Fibroblast of the aortic adventitia (primary cell): Measurements from ENCODE around the gene MED12. TPM values are rescaled to one million over a fixed set of nuclear protein-coding genes. Genes with fewer than 3 reads are reported as not detected.
A peak's percentile ranks its signal among the peaks of the same experiment; 100 is the strongest.
"Not testable (repeated sequence)": the region's sequence is repeated elsewhere in the genome, so short reads cannot be mapped to it uniquely, and the experiment has no call there.

Experiments used
- DNase-seq: peaks from one replicate; pipeline ENCODE4 v3.0.0-alpha.2; 2010; ENCODE audit warnings: low read depth
- H3K4me3 ChIP-seq: 2 replicates; pipeline ENCODE4 v1.5.1; 2011; ENCODE audit warnings: low read depth, mild to moderate bottlenecking, control low read depth, low read length, moderate library complexity
- total RNA-seq: library from RNA; depleted of rRNA; stranded (reverse); fragments of >200 nt; gene quantifications from 2 replicates; pipeline ENCODE4 v1.2.3, GENCODE V29; 2012; ENCODE audit warnings: low replicate concordance
- TF ChIP-seq, protein P1 (sequence below): IDR thresholded peaks from 2 replicates; pipeline ENCODE4 v1.5.1; 2011; ENCODE audit warnings: mild to moderate bottlenecking, low read length, control low read depth, inconsistent platforms; ENCODE audit not compliant: insufficient read depth

MED12 gene
- total RNA-seq, 1 donor: 24.3 TPM

DNA sequence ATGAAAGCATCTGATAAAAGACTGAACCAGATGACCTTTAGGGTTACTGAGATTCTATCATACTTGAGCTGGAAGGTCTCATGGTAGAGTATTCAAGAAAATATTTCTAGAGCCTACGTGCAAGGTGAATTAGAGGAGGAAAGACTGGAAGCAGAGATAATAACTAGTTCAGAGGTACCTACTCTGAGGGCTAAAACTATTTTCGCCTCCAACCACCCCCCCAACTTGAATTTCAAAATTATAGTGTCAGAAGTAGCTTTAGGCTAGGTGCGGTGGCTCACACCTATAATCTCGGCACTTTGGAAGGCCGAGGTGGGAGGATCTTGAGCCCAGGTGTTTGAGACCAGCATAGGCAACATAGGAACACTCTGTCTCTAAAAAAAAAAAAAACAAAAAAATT, 57.1 kb downstream of the MED12 start:
- no peak for DNase-seq
- TF ChIP-seq, protein P1, sequence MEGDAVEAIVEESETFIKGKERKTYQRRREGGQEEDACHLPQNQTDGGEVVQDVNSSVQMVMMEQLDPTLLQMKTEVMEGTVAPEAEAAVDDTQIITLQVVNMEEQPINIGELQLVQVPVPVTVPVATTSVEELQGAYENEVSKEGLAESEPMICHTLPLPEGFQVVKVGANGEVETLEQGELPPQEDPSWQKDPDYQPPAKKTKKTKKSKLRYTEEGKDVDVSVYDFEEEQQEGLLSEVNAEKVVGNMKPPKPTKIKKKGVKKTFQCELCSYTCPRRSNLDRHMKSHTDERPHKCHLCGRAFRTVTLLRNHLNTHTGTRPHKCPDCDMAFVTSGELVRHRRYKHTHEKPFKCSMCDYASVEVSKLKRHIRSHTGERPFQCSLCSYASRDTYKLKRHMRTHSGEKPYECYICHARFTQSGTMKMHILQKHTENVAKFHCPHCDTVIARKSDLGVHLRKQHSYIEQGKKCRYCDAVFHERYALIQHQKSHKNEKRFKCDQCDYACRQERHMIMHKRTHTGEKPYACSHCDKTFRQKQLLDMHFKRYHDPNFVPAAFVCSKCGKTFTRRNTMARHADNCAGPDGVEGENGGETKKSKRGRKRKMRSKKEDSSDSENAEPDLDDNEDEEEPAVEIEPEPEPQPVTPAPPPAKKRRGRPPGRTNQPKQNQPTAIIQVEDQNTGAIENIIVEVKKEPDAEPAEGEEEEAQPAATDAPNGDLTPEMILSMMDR: no peak
- no peak overlapping the region for H3K4me3 ChIP-seq

DNA sequence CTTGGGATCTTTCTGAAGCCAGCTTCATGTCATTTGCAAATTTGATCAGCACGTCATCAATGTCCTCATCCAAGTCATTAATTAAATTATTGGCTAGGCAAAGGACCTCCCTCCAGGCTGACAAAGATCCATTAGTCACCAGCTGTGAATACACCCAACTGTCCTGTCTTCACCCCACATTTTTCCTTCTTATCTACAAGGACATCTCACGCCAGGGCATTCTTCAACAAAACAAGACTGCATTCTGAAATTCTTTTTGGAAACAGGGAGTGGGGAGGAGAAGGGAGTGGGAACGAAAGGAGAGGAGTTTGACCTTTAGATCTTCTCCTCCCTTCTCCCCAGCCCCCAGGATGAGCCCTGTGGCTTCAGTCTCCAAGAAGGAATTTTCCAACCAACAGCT, 58.9 kb downstream of the MED12 start:
- TF ChIP-seq, protein P1: no peak
- H3K4me3 ChIP-seq: no peak overlapping the region
- DNase-seq: peak; percentile 17

DNA sequence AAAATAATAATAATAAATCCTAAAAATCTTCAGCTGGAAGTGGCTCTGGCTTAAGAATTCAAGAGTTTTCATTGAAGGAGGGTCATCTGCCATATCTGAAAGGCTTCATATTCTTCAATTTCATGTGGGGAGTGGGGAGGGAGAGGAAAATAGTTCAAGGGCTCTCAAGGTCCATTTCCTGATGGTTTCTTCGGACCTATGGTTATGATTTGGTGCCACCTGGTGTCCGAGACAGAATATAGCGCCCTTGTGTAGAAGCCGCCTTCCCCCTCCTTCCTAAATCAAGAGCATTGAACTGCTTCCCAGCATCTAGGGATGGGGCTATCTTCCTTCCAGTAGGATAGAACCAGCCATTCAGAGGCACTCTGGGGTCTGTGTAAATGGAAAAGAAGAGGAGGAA, 60.5 kb downstream of the MED12 start:
- no peak overlapping the region for H3K4me3 ChIP-seq
- TF ChIP-seq, protein P1: peak; percentile 74
- peak; percentile 83 for DNase-seq

DNA sequence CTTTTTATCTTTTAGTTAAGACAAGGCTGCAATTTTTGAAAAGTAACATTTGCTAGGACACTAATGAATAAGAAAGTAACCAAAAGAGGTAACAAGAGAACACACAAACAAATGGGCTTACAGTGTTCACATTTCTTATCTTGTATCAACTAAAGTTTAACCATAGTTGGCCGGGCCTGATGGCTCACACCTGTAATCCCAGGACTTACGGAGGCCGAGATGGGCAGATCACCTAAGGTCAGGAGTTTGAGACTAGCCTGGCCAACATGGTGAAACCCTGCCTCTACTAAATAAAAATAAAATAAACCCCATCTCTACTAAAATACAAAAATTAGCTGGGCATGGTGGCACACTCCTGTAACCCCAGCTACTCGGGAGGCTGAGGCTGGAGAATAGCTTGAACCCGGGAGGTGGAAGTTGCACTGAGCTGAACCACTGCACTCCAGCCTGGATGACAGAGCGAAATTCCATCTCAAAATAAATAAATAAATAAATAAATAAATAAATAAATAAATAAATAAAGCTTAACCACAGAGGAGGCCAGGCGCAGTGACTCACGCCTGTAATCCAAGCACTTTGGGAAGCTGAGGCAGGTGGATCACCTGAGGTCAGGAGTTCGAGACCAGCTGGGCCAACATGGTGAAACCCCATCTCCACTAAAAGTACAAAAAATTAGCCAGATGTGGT, 62.3 kb downstream of the MED12 start:
- H3K4me3 ChIP-seq, DNase-seq: not testable (repeated sequence)

DNA sequence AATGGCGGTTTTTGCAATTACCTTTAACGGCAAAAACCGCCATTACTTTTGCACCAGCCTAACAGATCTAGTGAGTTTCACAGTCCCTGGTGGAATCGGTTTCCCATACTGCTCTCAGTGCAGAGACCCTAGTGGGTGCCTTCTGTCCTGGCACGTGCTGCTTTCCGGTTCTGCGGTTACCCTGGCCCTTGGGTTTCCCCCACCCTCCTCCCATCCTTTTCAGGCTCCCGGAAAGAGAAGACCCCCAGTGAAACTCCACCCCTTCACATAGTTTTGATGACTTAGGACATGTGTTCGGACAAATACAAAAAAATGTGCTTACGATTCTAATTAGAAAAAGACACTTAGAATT, 63.1 kb downstream of the MED12 start:
- TF ChIP-seq, protein P1: no peak
- DNase-seq: no peak
- H3K4me3 ChIP-seq: peak overlapping the region; percentile 66

DNA sequence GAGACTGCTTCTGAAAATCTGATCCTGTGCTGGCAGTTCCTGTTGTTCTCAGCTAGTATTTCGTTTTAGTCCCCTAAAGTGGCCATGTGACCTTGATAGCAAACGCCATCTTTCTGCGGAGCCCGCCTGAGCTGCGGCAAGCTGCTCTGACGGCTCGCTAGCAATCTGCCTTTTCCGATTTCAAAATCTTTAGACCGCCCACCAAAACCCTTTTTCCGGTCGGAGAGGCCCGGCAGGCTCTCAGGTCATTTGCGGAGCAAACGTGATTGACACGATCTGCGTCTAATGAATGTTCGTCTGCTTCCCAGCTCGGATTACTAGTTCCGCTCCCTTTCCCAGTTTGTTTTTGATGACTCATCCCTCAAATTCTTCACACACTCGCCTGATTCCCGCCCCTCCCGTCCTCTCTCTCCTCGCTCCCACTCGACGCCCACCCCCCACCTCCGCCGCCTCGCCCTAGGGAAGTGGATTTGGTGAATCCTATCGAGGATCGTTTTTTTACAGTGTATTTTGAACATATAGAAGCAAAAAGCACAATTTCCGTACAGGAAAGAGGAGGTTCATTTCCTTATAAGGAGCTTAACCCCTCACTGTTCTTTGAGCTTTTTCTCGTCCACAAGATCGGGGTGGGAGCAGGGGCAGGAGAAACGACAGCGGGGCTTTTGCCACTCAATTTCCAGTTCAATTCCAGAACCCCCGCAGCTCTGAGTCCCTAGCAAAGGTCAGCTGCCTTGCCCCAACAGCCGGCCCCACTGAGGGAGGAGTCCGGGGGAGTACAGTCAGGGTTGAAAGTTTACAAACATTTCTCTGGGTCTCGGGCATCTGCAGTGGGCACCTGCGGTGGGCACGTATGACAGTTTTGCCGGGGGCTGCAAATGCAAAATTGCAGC, 63.8 kb downstream of the MED12 start:
- peak; percentile 97 for DNase-seq
- H3K4me3 ChIP-seq: peak overlapping the region; percentile 66
- TF ChIP-seq, protein P1: no peak

DNA sequence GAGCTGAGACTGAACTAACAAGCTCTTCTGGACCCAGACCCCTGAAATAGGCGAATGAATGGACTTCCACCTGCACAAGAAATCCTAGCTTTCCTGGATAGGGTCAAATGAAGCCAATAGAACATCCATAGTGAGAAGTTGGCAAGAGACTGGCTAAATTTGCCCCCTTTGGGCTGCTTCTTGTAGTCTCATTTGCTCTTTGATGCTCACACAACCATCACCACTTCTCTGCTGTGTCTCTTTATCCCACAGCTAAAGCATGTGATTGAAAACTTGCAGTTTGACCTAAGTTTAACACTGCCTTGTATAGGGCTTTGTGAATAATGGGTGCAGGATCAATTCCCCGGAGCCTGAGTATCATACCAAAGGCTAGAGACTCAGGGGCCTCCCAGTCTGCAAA, 64.5 kb downstream of the MED12 start:
- TF ChIP-seq, protein P1: no peak
- H3K4me3 ChIP-seq: no peak overlapping the region
- no peak for DNase-seq
